Lower leg skin (tissue), 4 donors: Measurements from ENCODE around the gene GGT6. TPM values are rescaled to one million over a fixed set of nuclear protein-coding genes. Genes with fewer than 3 reads are reported as not detected.

Experiments
- DNase-seq, 2 donors: peaks; one replicate each; pipeline ENCODE4 v3.0.0-alpha.2; 2019; ENCODE audit warnings: low spot score in 2 of 2
- H3K4me3 ChIP-seq: fragments of 200-600 bp; sonication (generic); 2 replicates; pipeline ENCODE4 v1.5.1; 2017; ENCODE audit warnings: mild to moderate bottlenecking, low read depth; ENCODE audit not compliant: poor library complexity, severe bottlenecking
- CTCF ChIP-seq, 3 donors: fragments of 450-650 bp; IDR thresholded peaks; one replicate each; pipeline ENCODE4 v1.5.1; 2016; ENCODE audit warnings: antibody characterized with exemption in 3 of 3, mild to moderate bottlenecking in 3 of 3, moderate library complexity in 2 of 3
- POLR2A ChIP-seq, 2 donors: fragments of 450-650 bp; IDR thresholded peaks; one replicate each; pipeline ENCODE4 v1.6.1; 2016 to 2017; ENCODE audit warnings: antibody characterized with exemption in 2 of 2, mild to moderate bottlenecking in 1 of 2, moderate library complexity in 1 of 2
- WGBS, 2 donors: methylation state at CpG; one replicate each; pipeline ENCODE4 v1.1.5; 2018; 5-methylcytosine and 5-hydroxymethylcytosine counted together
- intact Hi-C: fragments of 100-400 bp; cut with DNase I; formaldehyde crosslinking; loops from one replicate; pipeline ENCODE4 v1.15.0; 2023; ENCODE audit warnings: low total_unique reads
- total RNA-seq, 4 donors: library from RNA; depleted of rRNA; stranded (reverse); fragments of >200 nt; gene quantifications; one replicate each; pipeline ENCODE4 v1.1.0, GENCODE V29; 2016

GGT6 gene
- total RNA-seq, 4 donors from 2014 or later = 133 to 232 (median 184) TPM

GRCh38 chr17:4586043-4586442 is 25.7 kb upstream of the GGT6 start:
- no peak for DNase-seq
- TF ChIP-seq CTCF (IDR thresholded peaks at IDR 0.05) (no peak), POLR2A (IDR thresholded peaks at IDR 0.05) (no peak)
- 84 to 85% methylated on average over 9 of the region's 9 CpGs for WGBS, 2 donors
- intact Hi-C loops = no loop called here
- no peak overlapping the region for H3K4me3 ChIP-seq

GRCh38 chr17:4585638-4585994 is 25.2 kb upstream of the GGT6 start:
- intact Hi-C loops = no loop called here
- 91 to 100% methylated on average over 5 to 6 of the region's 7 CpGs for WGBS, 2 donors
- TF ChIP-seq POLR2A (IDR thresholded peaks at IDR 0.05) (no peak), CTCF (IDR thresholded peaks at IDR 0.05) (no peak)
- H3K4me3 ChIP-seq = no peak overlapping the region
- no peak for DNase-seq

GRCh38 chr17:4584917-4585637 is 24.7 kb upstream of the GGT6 start:
- WGBS, 2 donors = 18 to 32% methylated on average over 40 to 44 of the region's 57 CpGs
- TF ChIP-seq CTCF (IDR thresholded peaks at IDR 0.05) = no peak
- no peak for TF ChIP-seq POLR2A (IDR thresholded peaks at IDR 0.05)
- H3K4me3 ChIP-seq = no peak overlapping the region
- no peak for DNase-seq
- intact Hi-C loops = no loop called here

- H3K4me3 ChIP-seq = peak within 1 kb of the TSS; percentile 10
- no peak for DNase-seq
- 0 to 2% methylated on average over 10 to 15 of the region's 100 CpGs for WGBS, 2 donors
- intact Hi-C loops = no loop called here
- TF ChIP-seq POLR2A (IDR thresholded peaks at IDR 0.05) = no peak
- TF ChIP-seq CTCF (IDR thresholded peaks at IDR 0.05) = no peak
These were observed 23.9 kb upstream of the GGT6 start, which contains the start of gene SMTNL2 for GRCh38 chr17:4584101-4584916. Gene SMTNL2, plus strand, starts transcription at chr17:4584529. Its CDS starts 77 bp downstream, at chr17:4584606.

- intact Hi-C loops = no loop called here
- no peak for DNase-seq
- 27 to 30% methylated on average over 8 to 11 of the region's 12 CpGs for WGBS, 2 donors
- H3K4me3 ChIP-seq = no peak overlapping the region
- TF ChIP-seq CTCF (IDR thresholded peaks at IDR 0.05) (no peak), POLR2A (IDR thresholded peaks at IDR 0.05) (no peak)
These were observed 23.4 kb upstream of the GGT6 start for GRCh38 chr17:4583782-4584100.
